Ovary (tissue), 3 donors: Measurements from ENCODE around the gene EIF4E1B.

Source experiments
- CTCF ChIP-seq, 3 donors: fragments of 450-650 bp in 2 of 3; fragments of 200-600 bp in 1 of 3; IDR thresholded peaks; one replicate each; pipeline versions ENCODE4 v1.5.1 to v1.8.0; 2016 to 2022; ENCODE audit warnings: antibody characterized with exemption in 3 of 3, mild to moderate bottlenecking in 1 of 3
- POLR2A ChIP-seq: fragments of 450-650 bp; IDR thresholded peaks from one replicate; pipeline ENCODE4 v1.6.1; 2017; ENCODE audit warnings: antibody characterized with exemption, mild to moderate bottlenecking, moderate library complexity
- donor health status: DM: no; HTN: no; CAD: no.

GRCh38 chr5:176629317-176629852 lies 1.1 kb upstream of the EIF4E1B start:
- TF ChIP-seq POLR2A (no peak), CTCF (IDR thresholded peaks at IDR 0.05) (no peak)
